PFSK-1 (cell line): ENCODE data around the gene CACHD1.

Source experiments
- FOXP2 ChIP-seq: optimal IDR thresholded peaks from 2 replicates; pipeline ENCODE3; 2011; ENCODE audit warnings: borderline replicate concordance, control low read depth, inconsistent platforms; ENCODE audit not compliant: insufficient read depth; ENCODE audit errors: extremely low read length, extremely low read depth
- POLR2AphosphoS5 ChIP-seq: IDR thresholded peaks from 2 replicates; pipeline ENCODE4 v1.6.1; 2012; ENCODE audit warnings: low read depth, mild to moderate bottlenecking, control low read depth, low read length, moderate library complexity
- REST ChIP-seq, 2 experiments: IDR thresholded peaks; 2 replicates each; pipeline versions ENCODE4 v1.6.1 to v1.8.0; 2011 to 2012; ENCODE audit warnings: low read depth in 2 of 2, low read length in 2 of 2, control low read depth in 1 of 2, inconsistent platforms in 1 of 2, mild to moderate bottlenecking in 1 of 2, moderate library complexity in 1 of 2; ENCODE audit not compliant: insufficient read depth in 1 of 2
- SIN3A ChIP-seq: IDR thresholded peaks from 2 replicates; pipeline ENCODE4 v1.6.1; 2012; ENCODE audit warnings: mild to moderate bottlenecking, low read length, moderate library complexity, borderline replicate concordance; ENCODE audit not compliant: insufficient read depth
- TAF1 ChIP-seq: IDR thresholded peaks from 2 replicates; pipeline ENCODE4 v1.6.1; 2012; ENCODE audit warnings: low read length, control low read depth, borderline replicate concordance; ENCODE audit not compliant: insufficient read depth

CACHD1 gene

DNA sequence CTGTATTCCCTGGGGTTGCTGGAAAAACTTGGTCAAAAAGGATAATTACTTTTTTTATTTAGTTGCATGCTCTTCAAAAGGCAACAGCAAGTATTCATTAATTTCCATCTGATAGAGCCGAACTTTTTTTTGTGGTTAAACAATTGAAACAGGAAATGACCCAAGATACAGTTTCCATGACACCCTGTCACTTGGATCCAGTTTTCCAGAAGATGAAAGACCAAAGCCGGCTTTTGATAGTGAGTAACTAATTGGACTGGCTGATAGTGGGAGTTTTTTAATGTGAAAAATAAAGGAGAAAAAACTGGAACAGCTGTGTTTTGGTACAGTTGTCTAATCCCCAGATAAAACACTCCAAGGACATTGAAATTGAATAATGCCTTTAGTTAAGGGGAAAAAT, 33.0 kb downstream of the CACHD1 start:
- TF ChIP-seq POLR2AphosphoS5, result no peak
- no peak for TF ChIP-seq TAF1
- TF ChIP-seq FOXP2, result no peak
- no peak for TF ChIP-seq SIN3A
- no peak for TF ChIP-seq REST (IDR thresholded peaks at IDR 0.05; ENCODE audit: insufficient read depth in 1 of 2, low read depth in 2 of 2, low read length in 2 of 2)

- TF ChIP-seq FOXP2 (no peak), TAF1 (no peak), POLR2AphosphoS5 (no peak), REST (IDR thresholded peaks at IDR 0.05; ENCODE audit: insufficient read depth in 1 of 2, low read depth in 2 of 2, low read length in 2 of 2) (no peak), SIN3A (no peak)
Measured at GRCh38 chr1:64505232-64505943, 35.5 kb downstream of the CACHD1 start.

DNA sequence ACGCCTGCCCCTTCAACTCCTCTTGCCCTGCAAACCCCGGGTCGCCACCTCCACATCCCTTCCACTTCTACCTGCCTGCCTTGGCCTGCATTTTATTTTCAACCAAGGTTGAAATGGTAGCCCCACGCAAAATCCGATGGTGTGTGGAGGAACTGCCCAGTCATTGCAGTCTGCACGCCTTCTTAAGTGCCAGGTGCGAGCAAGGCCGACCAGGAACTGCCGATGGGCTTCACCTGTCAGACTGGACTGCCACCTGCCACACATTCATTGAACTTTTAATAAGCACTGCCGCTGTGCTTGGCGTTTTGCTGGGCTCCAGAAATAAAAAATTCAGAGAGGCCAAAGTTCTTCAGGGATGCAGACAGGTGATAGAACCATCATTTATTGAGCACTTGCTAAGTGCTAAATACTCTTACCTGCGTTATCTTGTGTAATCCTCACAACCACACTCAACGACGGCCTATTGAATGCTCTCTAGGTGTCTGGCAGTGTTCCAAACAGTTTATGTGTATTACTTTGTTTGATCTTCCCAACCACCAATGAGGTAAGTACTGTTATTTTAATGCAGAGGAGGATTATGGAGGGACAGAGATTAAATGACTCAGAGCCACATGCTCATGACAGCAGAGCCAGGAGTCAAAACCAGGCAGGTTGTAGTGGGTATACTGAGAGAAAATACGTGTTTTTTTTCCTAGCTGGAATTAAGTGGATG, 36.2 kb downstream of the CACHD1 start:
- TF ChIP-seq REST (IDR thresholded peaks at IDR 0.05; ENCODE audit: insufficient read depth in 1 of 2, low read depth in 2 of 2, low read length in 2 of 2) (no peak), POLR2AphosphoS5 (no peak), TAF1 (no peak), FOXP2 (no peak), SIN3A (no peak)

GRCh38 chr1:64508629-64509028, 38.7 kb downstream of the CACHD1 start:
- no peak for TF ChIP-seq POLR2AphosphoS5
- no peak for TF ChIP-seq SIN3A
- TF ChIP-seq REST (IDR thresholded peaks at IDR 0.05; ENCODE audit: insufficient read depth in 1 of 2, low read depth in 2 of 2, low read length in 2 of 2), result no peak
- no peak for TF ChIP-seq FOXP2
- TF ChIP-seq TAF1, result no peak
